Effector CD8-positive, alpha-beta T cell (primary cell): ENCODE measurements around the gene FBXO48.

Source experiments
- DNase-seq: peaks from one replicate; lab custom pipeline; 2025; lab: John Stamatoyannopoulos, UW

The FBXO48 gene

GRCh38 chr2:68438455-68439303 lies 28.4 kb downstream of the FBXO48 start:
- DNase-seq = no peak

GRCh38 chr2:68436270-68436669 lies 30.8 kb downstream of the FBXO48 start:
- DNase-seq = no peak

GRCh38 chr2:68435615-68436014 lies 31.5 kb downstream of the FBXO48 start:
- no peak for DNase-seq

DNA sequence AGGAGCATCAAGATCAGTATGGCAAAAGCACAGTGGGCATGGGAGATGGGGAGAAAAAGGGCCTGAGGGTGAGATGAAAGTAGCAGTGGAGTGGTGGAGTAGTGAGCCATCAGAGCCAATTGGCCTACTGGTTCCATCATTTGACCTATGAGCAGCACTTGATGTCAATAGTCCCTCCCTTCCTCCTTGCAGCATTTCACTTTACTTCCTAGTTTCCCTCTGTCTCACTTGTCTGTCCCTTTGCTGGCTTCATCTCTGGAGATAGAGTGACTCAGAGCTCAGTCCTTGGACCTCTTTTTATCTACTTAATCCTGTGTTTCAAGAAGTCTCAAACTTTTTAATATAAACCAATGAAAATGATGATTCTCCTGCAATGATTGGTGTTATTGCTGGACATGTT lies 32.1 kb downstream of the FBXO48 start:
- no peak for DNase-seq

DNA sequence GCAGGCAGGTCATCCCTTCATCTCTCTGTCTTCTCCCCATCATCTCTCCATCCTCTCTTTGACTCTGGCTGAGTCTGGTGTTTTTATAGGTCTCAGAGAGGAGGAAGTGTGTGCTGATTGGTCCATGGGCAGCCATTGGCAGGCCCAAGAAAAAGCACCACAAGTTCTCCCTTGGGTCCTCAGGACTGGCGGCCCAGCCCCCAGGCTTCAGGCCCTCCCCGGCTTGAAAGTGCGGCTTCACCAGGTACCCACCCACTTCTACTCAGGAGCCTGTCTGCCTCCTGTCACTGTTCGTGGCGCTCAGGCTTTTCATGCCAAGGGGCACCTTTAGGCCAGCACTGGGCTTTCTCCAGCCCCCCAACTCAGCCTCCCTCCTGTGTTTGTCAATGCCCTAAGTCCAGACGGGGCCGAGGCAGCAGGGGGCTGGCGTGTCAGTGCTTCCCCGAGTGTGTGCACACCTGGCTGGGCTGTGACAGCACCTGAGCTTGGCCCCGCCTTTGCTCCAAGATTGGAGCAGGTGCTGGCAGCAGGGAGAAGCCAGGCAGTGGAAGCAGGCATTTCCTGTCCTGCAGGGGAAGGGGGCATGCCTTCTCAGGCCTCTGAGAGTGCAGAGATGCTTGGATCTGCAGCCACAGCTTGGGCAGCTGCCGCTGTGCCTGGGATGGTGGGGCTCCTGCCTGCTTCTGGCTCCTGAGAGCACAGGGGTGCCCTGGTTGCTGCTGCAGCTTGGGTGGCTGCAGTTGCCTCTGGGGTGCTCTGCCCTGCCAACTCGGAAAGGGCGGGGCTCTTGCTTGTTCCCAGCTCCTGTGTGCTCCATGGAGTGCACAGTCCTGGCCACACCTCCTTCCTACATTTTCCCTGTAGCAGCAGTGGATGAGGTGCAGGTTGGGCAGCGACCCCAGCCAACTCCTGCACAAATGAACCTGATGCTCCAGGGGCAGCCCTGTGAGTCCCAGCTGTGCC lies 34.1 kb downstream of the FBXO48 start:
- no peak for DNase-seq

DNA sequence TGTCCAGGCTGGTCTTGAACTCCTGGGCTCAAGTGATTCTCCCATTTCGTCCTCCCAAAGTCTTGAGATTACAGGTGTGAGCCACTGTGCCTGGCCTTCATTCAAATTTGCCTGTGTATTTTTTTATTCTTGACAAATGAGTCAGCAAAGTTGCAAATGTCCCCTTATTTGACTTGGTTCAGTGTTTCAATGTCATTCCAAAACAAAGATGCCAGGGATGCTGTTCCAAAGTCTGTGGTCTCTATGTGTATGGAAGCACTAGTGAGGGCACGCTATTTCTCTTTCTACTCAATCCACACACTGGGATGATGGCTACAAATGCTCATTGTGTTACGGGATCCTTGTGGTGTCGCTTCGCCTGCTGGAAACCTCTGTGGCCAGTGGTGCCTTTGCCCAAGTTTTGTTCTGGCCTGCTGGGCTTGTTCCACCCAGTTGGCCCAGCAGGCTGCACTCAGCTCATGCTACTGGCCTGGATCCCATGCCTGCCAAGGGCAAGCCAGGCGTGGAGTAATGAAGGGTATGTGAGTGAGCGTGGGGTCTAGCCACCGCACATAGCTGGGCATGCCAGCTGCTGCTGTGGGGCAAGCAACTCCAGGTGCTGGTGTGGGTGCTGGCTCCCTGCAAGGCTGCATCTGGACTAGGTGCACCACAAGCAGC lies 35.6 kb downstream of the FBXO48 start:
- DNase-seq = no peak

DNA sequence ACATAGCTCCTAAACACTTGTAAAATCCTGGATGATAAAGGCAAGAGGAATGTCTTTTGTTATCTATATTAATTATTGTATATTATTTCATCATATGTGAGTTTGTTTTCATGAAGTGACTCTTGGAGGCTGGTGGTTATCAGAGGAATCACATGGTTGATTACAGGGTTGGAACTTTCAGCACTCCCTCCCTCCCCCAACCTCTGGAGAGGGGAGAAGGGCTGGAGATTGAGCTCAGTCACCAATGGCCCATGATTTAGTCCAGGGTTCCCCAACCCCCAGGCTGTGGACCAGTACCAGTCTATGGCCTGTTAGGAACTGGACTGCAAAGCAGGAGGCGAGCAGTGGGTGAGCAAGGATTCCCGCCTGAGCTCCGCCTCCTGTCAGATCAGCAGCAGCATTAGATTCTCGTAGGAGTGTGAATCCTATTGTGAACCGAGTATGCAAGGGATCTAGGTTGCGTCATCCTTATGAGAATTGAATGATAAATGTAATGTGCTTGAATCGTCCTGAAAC lies 37.7 kb downstream of the FBXO48 start:
- no peak for DNase-seq

DNA sequence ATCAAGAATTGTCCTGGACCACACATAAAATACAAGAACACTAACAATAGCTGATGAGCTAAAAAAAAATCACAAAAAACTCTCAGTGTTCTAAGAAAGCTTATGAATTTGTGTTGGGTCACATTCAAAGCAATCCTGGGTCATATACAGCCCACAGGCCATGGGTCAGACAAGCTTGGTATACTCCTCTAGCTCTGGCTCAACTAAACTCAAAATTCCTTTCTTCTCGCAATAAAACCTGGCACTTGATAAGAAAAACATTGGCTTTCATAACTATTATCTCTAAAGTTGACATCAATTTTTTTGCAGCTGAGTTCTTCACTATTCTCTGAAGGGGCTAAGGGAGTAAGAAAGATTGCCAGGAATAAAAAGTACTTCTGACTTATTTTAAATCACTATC lies 38.3 kb downstream of the FBXO48 start:
- DNase-seq = no peak

DNA sequence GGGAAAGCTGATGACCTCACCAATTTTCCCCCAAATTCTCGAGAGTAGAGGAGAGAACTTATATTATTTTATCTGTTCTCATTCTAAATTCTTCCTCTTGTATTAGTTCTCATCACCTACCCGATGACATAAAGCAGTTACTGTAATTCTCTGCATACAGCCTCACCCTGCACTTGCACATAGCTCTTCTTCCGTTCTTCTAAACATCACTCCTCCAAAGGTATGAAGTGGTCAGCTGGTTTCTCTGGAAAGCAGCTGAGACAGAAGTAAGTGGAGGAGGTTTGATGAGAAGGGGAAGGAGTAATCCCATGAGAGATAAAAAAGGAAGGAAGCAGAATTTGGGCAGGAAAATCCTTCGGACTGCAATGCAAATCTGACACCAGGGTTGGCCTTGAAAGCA lies 39.0 kb downstream of the FBXO48 start:
- DNase-seq = no peak

DNA sequence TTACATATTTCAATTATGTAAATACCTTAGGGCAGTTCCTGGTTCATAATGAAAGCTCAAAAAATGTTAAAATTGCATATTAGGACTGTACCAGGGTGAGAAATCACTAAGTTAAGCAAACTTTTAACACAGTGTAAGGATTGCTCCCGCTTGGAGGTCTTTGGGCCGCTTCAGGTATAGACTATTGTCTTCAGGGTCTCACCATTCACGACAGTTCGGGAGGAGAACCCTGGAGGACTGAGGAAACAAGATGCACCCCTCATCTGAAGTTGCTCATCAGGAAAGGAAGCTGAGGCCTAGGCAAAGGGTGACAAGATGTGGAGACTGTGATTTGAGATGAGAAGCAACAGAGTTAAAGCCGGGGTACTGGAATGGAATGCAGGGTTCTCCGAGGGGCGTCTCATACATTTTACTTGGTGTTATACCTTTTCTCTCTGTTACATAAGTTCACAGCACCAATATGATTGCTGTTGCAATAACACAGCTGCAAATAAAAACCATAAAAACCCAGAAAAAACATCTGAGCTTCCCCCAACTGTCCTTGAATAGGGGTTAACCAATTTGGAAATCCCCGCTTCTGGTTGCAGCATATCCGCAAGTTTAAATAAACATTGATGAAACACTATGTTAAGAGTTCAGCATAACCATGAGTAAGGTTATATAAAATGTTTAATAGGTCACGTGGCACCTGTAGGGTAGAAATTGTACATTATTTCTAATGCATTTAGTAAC lies 40.1 kb downstream of the FBXO48 start:
- no peak for DNase-seq

DNA sequence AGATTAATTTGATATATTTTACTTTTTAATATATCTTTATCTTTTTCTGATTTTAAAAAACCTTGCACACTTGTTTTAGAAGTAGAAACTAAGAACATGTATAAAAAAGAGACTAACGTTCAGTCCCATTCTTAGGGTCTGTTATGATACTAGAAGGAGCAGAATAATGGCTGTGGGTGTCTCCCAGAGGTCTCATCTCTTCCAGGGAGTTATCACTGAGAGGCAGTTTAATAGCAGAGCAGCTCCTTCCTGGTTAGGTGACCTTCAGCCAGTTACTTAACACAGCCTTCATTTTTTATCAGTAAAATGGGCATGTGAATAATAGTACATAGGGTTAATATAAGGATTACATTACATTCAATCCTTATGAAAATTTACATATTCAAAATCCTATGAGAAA lies 40.6 kb downstream of the FBXO48 start:
- no peak for DNase-seq

- no peak for DNase-seq
Measured at GRCh38 chr2:68425503-68425902, 41.6 kb downstream of the FBXO48 start.

DNA sequence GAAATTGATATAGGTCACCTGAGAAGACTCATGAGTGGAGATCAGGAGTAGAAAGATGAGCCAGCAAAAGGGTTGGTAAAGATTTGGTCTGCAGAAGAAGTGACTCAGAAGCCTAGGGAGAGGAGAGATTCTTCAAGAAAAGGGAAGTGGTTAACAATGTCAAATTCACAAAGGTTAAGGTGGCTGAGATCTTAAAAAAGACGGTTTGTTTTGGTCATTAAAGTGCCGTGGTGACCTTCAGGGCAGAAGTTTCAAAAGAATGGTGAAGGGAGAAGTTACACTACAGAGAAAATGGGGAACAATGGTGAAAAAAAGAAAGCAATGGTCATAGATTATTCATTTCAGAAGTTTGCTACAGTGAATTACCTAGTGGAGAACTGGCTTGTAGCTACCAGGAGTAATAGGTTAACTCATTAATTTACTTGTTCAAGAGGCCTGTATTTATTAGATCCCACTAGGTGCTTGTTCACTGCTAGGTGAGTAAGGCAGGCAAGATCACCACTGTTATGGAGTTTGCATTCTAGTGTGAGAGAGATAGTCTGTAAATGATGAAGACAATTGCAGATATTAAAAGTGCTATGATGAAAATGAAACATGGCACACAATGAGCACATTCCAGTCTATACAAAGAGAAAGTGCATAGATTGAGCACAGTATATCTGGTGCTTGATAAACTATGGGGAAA lies 43.0 kb downstream of the FBXO48 start:
- no peak for DNase-seq

DNA sequence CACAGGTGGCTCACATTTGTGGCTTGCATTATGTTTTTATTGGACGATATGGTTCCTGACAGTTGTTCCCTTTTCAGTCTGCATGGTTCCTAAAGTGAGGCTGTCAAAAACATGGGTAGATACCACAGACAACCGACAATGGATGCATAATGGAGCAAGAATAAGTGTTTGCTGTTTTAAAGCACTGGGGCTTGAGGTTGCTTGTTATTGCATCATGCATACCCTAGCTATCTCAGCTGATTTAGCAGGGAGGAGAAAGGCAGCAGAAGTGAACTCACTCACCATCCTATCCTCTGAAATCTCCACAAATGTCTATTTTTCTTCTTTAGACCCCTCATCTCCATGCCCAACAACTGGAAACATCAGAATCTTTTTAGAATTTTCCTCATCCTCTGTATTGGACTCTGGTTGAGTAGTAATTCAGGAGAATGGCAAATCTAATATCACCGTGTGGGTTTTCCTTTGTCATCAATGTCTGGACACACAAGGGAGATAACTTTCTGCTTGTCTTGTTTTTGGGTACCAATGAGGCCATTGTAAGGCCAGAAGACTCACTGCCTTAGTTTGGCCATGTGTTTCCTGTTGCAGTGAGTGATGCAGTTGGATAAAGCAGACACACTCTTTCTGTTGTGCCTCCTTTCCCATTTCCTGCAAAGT lies 46.7 kb downstream of the FBXO48 start:
- no peak for DNase-seq

DNA sequence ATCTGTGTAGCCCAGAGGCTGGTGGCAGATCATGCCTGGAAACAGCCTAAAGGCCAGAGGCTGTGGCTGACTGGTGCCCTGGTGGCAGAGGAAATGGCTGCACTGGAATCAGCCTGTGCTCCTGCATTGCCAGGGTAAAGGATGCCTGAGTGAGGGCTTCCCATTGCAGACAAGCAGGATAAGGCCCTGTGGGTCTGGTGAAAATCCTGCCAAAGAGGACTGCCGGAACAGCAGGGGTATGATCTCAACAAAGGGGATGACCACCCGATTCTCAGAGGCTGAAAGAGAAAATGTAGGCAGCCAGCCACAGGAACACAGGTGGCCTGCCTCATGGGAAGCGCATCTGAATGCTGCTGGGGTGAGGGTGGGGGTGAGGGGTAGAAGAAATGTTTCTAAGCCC lies 48.2 kb downstream of the FBXO48 start:
- no peak for DNase-seq

- DNase-seq = no peak
Measured at GRCh38 chr2:68418419-68418818, 48.7 kb downstream of the FBXO48 start.

DNA sequence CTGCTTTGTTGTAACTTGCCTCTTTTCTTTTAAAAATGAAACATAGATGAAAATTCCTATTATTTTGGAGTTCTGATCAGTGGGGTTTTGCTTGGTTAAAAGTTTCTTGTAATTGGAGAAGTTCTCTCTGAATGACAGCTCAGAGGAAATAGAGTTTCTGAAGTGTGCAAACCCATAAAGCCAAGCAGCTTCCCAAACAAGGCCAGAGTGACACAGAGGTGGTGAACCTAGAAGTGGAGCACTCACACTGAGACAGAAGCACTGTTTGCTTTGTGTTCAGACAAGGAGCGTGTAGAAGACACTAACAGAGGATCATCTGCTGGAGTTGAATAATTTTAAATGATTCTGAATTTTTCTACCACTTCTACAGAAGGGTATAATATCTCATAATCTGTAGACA lies 49.2 kb downstream of the FBXO48 start:
- DNase-seq = no peak

- DNase-seq = no peak
Measured at GRCh38 chr2:68416081-68416675, 50.9 kb downstream of the FBXO48 start.

GRCh38 chr2:68415521-68415920 lies 51.6 kb downstream of the FBXO48 start:
- DNase-seq = no peak

- DNase-seq = no peak
Measured at GRCh38 chr2:68414876-68415275, 52.2 kb downstream of the FBXO48 start.
